ENCODE data around the gene CAMTA1.

CAMTA1 gene

DNA sequence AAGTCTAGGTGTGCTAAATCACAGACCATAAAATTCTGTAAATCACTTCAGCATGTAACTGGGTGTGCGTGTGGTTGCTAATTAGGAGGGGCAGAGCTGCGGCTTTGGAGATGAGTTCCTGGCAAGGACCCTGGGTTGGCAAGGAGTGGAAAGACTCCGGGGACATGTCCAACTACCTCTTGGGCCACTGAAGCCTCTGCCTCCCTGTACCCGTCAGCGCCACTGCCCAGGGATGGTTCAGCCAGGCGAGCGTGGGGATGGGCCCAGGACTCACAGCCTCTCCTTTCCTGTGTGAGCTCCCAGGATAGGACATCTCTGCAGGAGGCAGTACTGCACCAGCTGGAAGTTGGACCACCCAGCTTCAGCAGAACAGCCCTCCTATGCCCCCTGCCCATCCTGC, 599.4 kb downstream of the CAMTA1 start:
- TF ChIP-seq, protein P1, sequence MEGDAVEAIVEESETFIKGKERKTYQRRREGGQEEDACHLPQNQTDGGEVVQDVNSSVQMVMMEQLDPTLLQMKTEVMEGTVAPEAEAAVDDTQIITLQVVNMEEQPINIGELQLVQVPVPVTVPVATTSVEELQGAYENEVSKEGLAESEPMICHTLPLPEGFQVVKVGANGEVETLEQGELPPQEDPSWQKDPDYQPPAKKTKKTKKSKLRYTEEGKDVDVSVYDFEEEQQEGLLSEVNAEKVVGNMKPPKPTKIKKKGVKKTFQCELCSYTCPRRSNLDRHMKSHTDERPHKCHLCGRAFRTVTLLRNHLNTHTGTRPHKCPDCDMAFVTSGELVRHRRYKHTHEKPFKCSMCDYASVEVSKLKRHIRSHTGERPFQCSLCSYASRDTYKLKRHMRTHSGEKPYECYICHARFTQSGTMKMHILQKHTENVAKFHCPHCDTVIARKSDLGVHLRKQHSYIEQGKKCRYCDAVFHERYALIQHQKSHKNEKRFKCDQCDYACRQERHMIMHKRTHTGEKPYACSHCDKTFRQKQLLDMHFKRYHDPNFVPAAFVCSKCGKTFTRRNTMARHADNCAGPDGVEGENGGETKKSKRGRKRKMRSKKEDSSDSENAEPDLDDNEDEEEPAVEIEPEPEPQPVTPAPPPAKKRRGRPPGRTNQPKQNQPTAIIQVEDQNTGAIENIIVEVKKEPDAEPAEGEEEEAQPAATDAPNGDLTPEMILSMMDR (IDR thresholded peaks at IDR 0.05; ENCODE audit: borderline replicate concordance, control extremely low read depth, extremely low read depth, insufficient read depth, missing control alignments) = no peak
- in situ Hi-C loops (cut with MboI; ENCODE audit: low sequenced_read_pairs, unreplicated experiment) = no loop called here
- DNase-seq (ENCODE audit: low spot score) = no peak

DNA sequence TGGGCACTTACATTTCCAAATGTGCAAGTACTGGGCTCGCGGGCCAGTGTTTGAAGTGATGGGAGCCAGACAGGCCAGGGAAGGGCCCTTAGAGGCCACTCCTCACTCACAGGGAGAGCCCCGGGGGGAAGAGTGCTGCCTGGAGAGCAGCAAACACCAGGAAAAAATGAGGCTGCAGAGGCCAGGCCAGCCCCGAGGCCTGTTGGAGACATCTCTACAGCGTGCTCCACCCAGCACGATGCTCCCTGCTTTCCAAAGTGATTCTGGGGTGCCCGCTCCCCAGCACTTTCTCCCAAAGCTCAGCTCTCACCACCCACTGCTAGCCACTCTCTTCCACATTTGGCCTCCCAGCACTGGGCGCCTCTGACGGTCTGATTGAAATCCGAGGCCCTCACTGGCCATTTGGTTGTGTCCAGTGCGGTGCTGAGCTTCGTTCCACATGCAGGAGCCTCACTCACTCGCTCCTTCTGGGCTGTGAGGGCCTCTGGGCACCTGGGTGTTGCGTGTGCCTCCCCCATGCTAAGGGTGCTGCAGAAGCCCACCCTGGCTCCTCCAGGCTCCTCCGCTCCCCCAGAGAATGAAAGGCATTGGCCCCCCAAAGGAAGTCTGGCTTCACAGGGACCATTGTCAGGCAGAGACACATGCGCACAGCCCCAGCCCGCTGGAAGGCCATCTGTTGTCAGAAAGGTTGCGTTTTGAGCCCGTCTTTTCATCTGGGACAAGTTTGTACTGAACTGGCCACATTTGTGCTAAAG, 600.4 kb downstream of the CAMTA1 start:
- DNase-seq (ENCODE audit: low spot score) = no peak
- TF ChIP-seq, protein P1 (IDR thresholded peaks at IDR 0.05; ENCODE audit: borderline replicate concordance, control extremely low read depth, extremely low read depth, insufficient read depth, missing control alignments) = no peak
- in situ Hi-C loops (cut with MboI; ENCODE audit: low sequenced_read_pairs, unreplicated experiment) = no loop called here

DNA sequence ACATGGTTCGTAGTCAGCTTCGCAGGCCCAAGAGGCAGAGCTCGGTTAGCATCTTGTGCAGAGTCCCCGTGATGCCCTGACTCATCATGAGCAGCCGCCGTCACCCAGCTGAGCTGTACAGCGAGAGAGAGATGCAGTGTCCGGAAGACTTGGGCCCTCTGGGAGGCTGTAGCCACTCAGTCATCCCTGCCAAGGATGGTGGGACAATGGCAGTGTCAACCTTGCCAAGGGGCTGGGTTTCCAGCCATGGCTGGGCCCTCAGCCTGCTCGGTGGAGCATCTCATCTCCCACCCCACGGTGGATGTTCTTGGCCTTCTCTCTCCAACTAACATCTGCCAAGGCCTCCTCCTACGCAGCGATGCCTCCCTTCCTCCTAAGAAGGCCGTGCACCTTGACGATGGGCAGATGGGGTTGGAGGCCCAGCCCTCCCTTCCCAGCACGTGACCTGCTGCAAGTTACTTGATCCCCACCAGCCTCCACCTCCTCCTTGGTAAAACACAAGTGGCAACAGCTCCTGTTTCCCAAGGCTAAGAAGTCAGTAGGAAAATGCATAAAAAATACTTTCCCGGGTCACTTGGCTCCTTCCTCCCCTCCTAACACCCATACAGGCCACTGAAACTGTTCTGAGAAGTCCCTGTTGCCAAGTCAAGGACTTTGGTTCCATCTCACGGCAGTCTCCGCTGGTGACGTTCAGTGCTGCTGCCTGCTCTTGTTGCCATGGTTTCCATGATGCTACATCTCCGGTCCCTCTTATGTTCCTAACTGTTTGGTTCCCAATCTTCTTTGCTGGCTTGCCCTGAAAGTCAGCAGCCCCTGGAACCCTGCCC, 601.2 kb downstream of the CAMTA1 start:
- in situ Hi-C loops (cut with MboI; ENCODE audit: low sequenced_read_pairs, unreplicated experiment) = no loop called here
- no peak for DNase-seq (ENCODE audit: low spot score)
- TF ChIP-seq, protein P1 (IDR thresholded peaks at IDR 0.05; ENCODE audit: borderline replicate concordance, control extremely low read depth, extremely low read depth, insufficient read depth, missing control alignments) = no peak

DNA sequence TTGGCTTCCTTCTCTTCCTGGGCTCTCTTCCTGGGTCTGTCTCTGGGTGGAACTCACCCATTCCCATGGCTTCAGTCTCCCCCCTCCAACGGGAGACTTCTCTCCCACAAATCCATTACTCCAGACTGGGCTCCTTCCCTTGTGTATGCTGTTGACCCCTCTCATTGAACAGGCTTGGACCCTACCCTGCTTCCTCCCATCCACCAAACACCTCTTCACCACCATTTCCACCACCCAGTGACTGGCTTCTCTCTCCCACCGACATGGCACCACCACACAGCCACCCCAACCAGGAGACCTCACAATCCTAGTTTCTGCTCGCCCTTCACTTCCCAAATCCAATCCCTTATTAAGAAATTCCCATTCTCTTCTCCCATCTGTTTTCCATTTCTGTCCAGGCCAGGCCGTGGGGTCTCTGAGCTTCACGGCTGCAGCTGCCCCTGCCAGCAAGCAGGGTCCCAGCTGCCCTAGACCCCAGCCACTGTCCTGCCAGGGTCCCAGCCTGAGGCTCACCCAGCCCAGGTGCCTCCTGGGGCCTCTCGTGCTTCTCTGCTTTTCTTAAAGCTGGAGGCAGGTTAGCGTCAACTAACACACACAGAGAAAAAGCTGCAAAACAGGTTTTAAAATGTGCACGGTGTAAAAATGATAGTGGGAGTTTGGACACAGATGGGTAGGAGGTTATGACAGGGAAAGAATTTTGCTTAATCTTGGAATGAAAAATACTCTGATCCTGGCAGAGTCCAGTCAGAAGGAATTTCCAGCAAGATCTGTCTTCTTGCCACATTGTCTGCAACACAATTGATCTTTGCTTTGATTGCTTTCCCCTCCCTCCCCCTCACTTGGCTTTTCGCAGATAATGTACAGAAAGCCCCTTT, 602.0 kb downstream of the CAMTA1 start:
- in situ Hi-C loops (cut with MboI; ENCODE audit: low sequenced_read_pairs, unreplicated experiment) = no loop called here
- no peak for DNase-seq (ENCODE audit: low spot score)
- TF ChIP-seq, protein P1 (IDR thresholded peaks at IDR 0.05; ENCODE audit: borderline replicate concordance, control extremely low read depth, extremely low read depth, insufficient read depth, missing control alignments) = no peak

DNA sequence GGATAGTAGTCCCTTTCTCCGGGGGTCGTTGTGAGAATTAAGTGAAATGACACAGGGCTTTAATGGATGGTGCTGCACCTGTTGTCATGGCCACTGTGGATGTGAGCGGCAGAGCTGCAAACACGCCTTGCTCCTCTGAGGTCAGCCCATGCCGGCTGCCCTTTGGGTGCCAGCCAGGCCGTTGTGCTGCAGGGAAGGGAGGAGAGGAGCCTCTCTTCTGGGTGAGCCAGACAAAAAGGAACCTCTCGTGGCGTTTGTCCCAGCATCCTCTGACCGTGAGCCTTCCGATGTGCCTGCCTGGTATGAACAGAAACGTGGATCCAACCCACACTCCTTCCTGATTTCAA, 602.9 kb downstream of the CAMTA1 start:
- in situ Hi-C loops (cut with MboI; ENCODE audit: low sequenced_read_pairs, unreplicated experiment) = no loop called here
- TF ChIP-seq, protein P1 (IDR thresholded peaks at IDR 0.05; ENCODE audit: borderline replicate concordance, control extremely low read depth, extremely low read depth, insufficient read depth, missing control alignments) = no peak

DNA sequence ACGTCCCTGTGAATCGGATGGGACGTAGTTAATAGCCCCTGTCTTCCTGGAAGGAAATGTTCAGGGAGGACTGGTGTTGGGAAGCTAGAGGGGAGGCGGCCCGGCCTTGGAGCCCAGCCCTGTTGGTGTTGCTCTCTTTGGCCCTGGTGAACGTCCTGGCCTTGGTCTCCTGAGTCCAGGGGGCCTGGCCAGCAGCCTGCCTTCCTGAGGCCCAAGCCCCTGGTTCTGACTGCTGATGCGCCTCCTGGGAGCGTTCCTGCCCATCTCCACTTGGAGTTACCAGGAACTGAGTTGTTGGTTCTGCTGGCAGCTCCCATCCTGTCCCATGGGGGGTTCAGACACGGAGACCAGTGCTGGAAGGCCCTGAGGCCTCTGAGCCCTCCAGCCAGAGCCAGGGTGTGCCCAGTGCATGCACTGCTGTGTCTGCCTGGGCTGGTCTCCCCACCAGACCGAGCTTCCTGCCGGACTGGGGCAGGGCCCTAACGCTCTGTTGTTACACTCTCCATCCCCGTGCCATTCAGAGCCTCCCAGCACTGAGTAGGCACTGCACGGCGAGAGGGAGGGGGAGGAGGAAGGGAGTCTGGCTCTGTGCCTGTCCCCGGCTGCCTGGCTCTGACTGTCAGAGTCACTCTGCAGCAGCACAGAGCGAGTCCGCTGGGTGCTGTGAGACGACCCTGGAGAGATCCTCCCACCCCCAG, 603.4 kb downstream of the CAMTA1 start:
- no peak for DNase-seq (ENCODE audit: low spot score)
- TF ChIP-seq, protein P1 (IDR thresholded peaks at IDR 0.05; ENCODE audit: borderline replicate concordance, control extremely low read depth, extremely low read depth, insufficient read depth, missing control alignments) = no peak
- in situ Hi-C loops (cut with MboI; ENCODE audit: low sequenced_read_pairs, unreplicated experiment) = no loop called here

More for the DNA sequence above, 602.9 kb downstream of the CAMTA1 start:
- DNase-seq (ENCODE audit: low spot score) = no peak
